GM19238 (cell line): ENCODE data around the gene UCP3.

Experiments
- DNase-seq: peaks from one replicate; pipeline ENCODE4 v3.0.0; 2011; ENCODE audit warnings: low spot score; ENCODE audit not compliant: insufficient read length

The UCP3 gene

GRCh38 chr11:74018331-74019005 is 9.6 kb upstream of the UCP3 start:
- no peak for DNase-seq

- no peak for DNase-seq
Observed at GRCh38 chr11:74017631-74018030, 8.7 kb upstream of the UCP3 start.

GRCh38 chr11:74015919-74016684 is 7.2 kb upstream of the UCP3 start:
- no peak for DNase-seq

- DNase-seq = no peak
Observed at GRCh38 chr11:74014880-74015279, 6.0 kb upstream of the UCP3 start.

GRCh38 chr11:74013141-74013540 is 4.3 kb upstream of the UCP3 start:
- no peak for DNase-seq

- no peak for DNase-seq
Observed at GRCh38 chr11:74012074-74012809, 3.4 kb upstream of the UCP3 start.

GRCh38 chr11:74011360-74012073 is 2.6 kb upstream of the UCP3 start:
- peak; percentile 50 for DNase-seq

- no peak for DNase-seq
Observed at GRCh38 chr11:74010306-74011300, 1.7 kb upstream of the UCP3 start.

GRCh38 chr11:74009675-74010305 is 905 bp upstream of the UCP3 start:
- no peak for DNase-seq

GRCh38 chr11:74009230-74009547 is 304 bp upstream of the UCP3 start:
- DNase-seq = no peak

GRCh38 chr11:74007691-74008372 is 1.1 kb downstream of the UCP3 start:
- no peak for DNase-seq

GRCh38 chr11:74006743-74007304 is 2.1 kb downstream of the UCP3 start:
- no peak for DNase-seq

GRCh38 chr11:74005721-74006517 is 3.0 kb downstream of the UCP3 start:
- no peak for DNase-seq

- no peak for DNase-seq
Observed at GRCh38 chr11:74004759-74005615, 3.9 kb downstream of the UCP3 start.

GRCh38 chr11:74004046-74004695 is 4.7 kb downstream of the UCP3 start:
- no peak for DNase-seq

- no peak for DNase-seq
Observed at GRCh38 chr11:74002832-74003231, 6.1 kb downstream of the UCP3 start.

- DNase-seq = no peak
Observed at GRCh38 chr11:74001822-74002286, 7.0 kb downstream of the UCP3 start.
